Pons (tissue), 1 donor: Measurements from ENCODE around the gene HSPE1.
A peak's percentile ranks its signal among the peaks of the same experiment; 100 is the strongest.
"Not testable (repeated sequence)": the region's sequence is repeated elsewhere in the genome, so short reads cannot be mapped to it uniquely, and the experiment has no call there.

ENCODE experiments used
- DNase-seq: peaks from one replicate; pipeline ENCODE4 v3.0.0-alpha.2; 2016; ENCODE audit warnings: low spot score

HSPE1 gene

GRCh38 chr2:197499594-197500502 lies at the start of gene HSPE1, which contains the start of gene HSPD1:
Gene HSPE1, plus strand, starts transcription at chr2:197500379. Its CDS starts 58 bp downstream, at chr2:197500437.
Gene HSPD1, minus strand, starts transcription at chr2:197499840. Its CDS starts 992 bp downstream, at chr2:197498848.
- DNase-seq = peak; percentile 100

GRCh38 chr2:197450465-197450864 lies 49.7 kb upstream of the HSPE1 start:
- no peak for DNase-seq

DNA sequence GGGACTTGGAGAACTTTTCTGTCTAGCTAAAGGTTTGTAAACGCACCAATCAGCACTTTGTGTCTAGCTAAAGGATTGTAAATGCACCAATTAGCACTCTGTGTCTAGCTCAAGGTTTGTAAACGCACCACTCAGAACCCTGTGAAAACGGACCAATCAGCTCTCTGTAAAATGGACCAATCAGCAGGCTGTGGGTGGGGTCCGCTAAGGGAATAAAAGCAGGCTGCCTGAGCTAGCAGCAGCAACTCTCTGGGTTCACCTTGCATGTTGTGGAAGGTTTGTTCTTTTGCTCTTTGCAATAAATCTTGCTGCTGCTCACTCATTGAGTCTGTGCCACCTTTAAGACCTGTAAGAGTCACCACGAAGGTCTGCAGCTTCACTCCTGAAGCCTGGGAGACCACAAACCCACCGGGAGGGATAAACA lies 49.2 kb upstream of the HSPE1 start:
- DNase-seq = not testable (repeated sequence)

DNA sequence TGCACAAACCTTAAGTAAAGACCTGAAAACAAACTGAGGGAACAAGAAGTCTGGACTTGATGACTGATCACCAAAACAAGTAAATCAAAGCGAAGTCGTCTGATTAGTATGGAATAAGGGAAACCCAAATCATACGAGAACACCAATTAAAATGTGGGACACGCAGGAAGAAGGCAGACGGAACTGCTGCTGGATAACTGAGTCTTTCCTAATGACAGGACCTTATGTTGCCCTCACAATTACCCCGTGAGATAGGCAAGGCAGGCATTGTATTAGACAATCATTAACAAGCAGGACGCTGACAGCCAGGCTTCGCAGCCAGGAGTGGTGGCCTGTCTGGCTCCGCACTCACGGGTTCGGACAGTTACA lies 47.4 kb upstream of the HSPE1 start:
- no peak for DNase-seq

DNA sequence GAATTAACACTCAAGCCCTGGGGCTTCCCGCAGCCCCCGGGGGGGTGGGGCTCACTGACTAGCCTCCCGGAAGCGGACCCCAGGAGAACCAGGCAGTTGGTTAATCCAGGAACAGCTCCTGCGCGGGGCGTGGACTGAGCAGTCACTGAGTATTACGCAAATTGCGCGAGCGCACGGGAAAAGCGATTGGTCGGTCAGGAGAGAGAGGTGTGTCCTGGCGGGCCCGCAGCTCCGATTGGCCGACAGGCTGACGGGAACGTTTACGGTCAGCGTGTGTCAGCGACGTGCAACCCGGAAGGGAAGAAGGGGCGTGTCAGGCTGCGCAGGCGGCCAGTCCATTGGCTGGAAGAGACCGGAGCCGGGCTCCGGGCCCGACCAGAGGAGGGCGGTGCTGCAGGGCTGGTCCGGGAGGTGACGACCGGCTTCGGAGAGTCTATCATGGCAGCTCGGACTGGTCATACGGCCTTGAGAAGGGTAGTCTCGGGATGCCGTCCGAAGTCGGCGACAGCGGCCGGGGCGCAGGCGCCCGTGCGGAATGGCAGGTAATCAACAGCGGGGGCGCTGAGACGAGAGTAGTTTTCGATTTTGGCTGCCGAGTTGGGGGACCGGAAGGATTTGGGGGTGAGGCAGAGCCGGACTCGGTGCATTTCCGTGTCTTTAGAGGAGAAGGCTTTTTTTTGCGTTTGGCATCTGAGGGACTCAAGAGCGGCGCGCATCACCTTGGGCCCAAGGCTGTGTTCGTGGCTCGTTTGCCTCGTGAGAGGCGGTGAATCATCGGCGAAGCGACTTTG lies 46.9 kb upstream of the HSPE1 start, which contains the start of gene COQ10B:
Gene COQ10B (plus strand): TSS at position 430 of the 791 bp plus-strand sequence. CDS start 9 bp downstream, at position 439.
- DNase-seq = peak; percentile 100

DNA sequence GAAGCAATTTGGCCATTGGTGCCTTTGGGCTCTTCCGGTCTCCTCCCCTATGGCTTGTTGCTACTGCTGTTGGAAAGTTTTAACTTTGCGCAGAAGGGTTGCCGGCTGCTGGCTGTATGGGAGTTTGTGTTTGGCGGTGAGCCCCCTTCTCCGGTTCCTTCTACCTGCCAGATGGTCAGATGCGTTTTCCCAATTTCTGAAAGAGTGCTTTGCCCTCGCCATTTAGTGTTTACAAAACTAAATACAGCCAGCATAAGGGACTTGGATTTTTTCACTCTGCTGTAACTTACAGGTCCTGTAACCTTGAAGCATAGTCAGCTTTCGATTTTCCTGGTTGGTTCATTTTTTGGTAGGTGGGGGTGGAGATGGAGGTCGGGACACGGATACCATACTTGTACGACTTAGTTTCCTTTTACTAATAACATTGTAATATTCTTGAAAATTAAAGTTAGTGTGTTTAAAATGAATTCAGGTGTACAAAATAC lies 46.2 kb upstream of the HSPE1 start:
- DNase-seq = no peak

- DNase-seq = no peak
These were observed 45.3 kb upstream of the HSPE1 start for GRCh38 chr2:197454923-197455322.

- DNase-seq = no peak
These were observed 44.8 kb upstream of the HSPE1 start for GRCh38 chr2:197455428-197455827.

- DNase-seq = no peak
These were observed 39.5 kb upstream of the HSPE1 start for GRCh38 chr2:197460649-197461048.

- no peak for DNase-seq
These were observed 39.1 kb upstream of the HSPE1 start for GRCh38 chr2:197461057-197461456.

DNA sequence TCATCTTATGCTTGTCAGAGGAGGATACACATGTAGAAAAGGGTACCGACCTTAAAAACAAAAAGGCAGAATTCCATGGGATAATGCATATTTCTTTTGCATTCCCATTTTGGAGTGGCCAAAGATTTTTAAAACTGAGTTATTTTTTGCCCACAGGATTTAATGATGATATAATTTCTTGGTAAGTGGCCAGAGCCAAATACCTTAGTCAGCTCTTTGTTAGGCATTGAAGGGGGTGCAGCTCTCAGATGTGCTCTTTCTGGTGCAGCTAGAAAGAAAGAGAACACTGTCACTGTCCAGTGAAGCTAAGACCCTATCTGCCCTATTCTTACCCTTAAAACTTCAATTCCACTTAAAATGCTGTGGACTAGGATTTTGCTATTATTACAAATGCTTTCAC lies 36.0 kb upstream of the HSPE1 start:
- no peak for DNase-seq

DNA sequence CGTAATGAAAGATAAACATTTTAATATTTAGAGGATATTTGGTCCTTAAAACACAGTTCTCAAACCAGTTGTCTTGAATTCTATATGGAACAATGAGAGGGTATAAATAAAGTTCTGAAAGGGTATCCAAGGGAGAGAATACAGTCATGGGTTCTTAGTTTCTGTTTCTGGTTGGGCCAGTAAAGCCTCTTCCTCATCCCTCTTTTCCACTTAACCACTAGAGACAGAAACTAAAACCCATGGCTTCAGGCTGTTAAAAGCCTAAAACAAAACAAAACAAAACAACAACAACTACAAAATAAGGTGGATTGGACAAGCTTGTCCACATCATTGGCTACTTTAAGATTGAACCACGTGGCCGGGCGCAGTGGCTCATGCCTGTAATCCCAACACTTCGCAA lies 28.0 kb upstream of the HSPE1 start:
- DNase-seq = no peak

DNA sequence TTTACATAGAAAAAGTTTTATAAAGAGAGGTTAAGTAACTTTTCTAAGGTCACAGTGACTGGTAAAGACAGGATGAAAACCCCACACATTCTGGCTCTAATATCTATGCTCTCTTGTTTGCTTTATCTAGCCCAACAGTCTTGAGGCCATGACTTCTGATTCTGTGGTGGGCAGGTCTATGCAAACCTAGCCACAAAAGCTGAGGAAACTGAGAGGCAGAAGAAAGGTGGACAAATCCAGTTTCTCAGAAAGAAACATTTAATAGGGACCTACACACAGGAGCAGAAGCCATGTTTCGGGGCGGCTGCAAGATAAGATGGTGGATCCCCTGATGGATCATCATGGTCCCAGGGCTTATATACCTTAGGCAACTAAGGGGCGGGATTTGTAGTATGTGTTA lies 22.4 kb upstream of the HSPE1 start:
- no peak for DNase-seq

- no peak for DNase-seq
These were observed 19.8 kb upstream of the HSPE1 start for GRCh38 chr2:197480165-197481036.

- not testable (repeated sequence) for DNase-seq
These were observed 15.9 kb upstream of the HSPE1 start for GRCh38 chr2:197484248-197484647.

DNA sequence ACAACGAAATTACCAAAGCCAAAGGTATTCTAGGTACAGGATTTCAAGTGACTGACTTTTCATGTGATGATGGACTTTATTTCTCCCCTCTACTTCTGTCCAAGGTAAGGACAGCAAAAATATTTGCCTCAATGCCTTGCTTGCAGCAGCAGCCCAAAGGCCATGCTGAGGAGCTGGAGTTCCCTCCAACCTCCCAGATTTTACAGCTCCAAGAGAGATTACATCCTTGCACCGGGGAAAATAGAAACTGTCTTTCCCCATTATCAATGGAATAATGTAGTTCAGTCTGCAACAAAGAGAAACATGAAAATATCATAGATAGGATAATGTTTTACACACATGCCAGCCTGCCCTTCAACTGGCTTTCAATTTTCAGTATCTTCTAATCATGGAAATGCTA lies 14.0 kb upstream of the HSPE1 start:
- no peak for DNase-seq

DNA sequence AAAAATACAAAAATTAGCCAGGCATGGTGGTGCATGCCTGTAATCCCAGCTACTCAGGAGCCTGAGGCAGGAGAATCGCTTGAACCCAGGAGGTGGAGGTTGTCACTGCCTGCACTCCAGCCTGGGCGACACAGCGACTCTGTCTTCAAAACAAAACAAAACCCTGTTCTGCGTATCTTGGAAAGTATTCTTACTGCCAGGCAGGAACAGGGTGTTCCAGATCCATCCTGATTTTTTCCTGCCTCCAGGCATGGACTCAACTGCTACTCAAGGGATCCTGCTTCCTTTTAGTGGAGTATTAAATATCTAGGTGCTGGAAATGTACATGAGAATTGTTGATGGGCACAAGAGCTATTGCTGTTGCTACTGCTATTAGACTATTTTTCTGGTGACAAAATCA lies 12.8 kb upstream of the HSPE1 start:
- DNase-seq = no peak

DNA sequence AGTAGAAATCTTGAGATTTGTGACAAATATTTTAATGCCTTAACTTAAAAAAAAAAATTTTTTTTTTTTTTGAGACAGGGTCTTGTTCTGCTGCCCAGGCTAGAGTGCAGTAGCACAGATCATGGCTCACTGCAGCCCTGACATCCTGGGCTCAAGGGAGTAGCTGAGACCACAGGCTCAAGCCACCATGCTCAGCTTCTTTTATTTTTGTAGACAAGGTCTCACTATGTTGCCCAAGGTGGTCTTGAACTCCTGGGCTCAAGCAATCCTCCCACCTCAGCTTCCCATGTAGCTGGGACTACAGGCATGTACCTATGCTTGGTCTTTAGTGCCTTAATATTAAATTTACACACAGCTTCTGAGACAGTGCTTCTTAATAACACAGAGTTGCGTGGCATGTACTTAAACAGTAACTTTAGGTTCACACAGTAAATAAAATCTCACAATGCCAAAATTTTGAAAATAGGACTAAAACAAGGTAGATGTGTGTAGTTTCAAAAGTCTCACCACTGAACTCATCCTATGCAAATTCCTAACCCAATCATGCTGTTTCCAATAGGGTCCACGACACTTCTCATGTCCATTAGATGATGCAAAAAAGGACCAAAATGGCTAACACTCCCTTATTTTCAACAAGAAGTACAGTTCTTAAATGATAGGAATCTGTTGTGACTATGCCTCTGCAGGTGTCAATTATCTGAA lies 4.6 kb upstream of the HSPE1 start:
- DNase-seq = no peak

DNA sequence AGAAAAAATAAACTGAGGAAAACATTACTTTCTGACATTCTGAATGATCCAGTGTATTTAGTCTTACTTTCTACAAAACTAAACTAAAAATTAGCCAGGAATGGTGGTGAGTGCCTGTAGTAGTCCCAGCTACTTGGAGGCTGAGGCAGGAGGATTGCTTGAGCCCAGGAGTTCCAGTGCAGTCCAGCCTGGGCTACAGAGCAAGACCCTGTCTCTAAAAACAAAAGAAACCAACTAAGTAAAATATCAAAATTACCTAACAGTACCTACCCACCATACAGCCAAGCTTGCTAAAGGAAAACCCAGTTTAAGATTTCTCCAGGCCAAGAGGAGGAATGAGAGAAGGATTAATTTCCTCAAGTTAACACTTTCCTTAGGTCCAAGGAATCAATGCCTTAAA lies 3.5 kb upstream of the HSPE1 start:
- no peak for DNase-seq

GRCh38 chr2:197497326-197497725 lies 2.9 kb upstream of the HSPE1 start:
- DNase-seq = no peak
